ENCODE results near the gene PABPC1L. TPM values are rescaled to one million over a fixed set of nuclear protein-coding genes. Genes with fewer than 3 reads are reported as not detected.

Gene PABPC1L
- total RNA-seq, 1 experiment from 2014 or later, result 127 TPM

- Histone ChIP-seq H4K20me1 (ENCODE audit: insufficient read depth) (peaks cover 37% of the 10 kb centered on the region), H3K9ac (ENCODE audit: low read length) (no peak overlapping the region), H3K79me2 (ENCODE audit: insufficient read depth, low read length) (peaks cover 80% of the 10 kb centered on the region), H3K9me3 (ENCODE audit: control insufficient read depth in 1 of 2, insufficient read depth in 1 of 2, low read depth in 1 of 2, low read length in 2 of 2) (no peaks in the 10 kb centered on the region), H3K9me2 (ENCODE audit: insufficient read depth) (no peaks in the 10 kb centered on the region), H3K27ac (ENCODE audit: low read depth, low read length) (no peak overlapping the region), H3K4me3 (replicated peaks in 1 of 2; ENCODE audit: low read depth in 1 of 2, low read length in 2 of 2) (no peak overlapping the region), H3K4me2 (ENCODE audit: low read length) (peak overlapping the region; percentile 93; the same call in 1 of the 2 replicates), H3K27me3 (ENCODE audit: insufficient read depth, low read length) (no peaks in the 10 kb centered on the region), H3K36me3 (ENCODE audit: control insufficient read depth in 1 of 2, insufficient read depth in 2 of 2, low read length in 2 of 2) (peaks cover 0 to 16% of the 10 kb centered on the region in 2 experiments; a peak in 1 of 4 replicates), H2AFZ (ENCODE audit: low read depth, low read length, poor library complexity, severe bottlenecking) (no peak overlapping the region), H3K4me1 (ENCODE audit: control insufficient read depth in 1 of 2, insufficient read depth in 2 of 2, low read length in 2 of 2) (peaks cover 18 to 32% of the 10 kb centered on the region in 2 experiments; a peak in 3 of 4 replicates)
- RAD21 ChIA-PET (ENCODE audit: low non-redundant PET in 1 of 2, low total read pairs in 2 of 2, uncharacterized antibody in 2 of 2, unreplicated experiment in 2 of 2), result no interaction called here
- ATAC-seq (no peak), DNase-seq (ENCODE audit: low read depth, low spot score) (no peak)
- POLR2A ChIA-PET, result interaction anchor here (1.7 kb wide), 1 partner anchor 21 kb away, joined by 6 read pairs; the partner anchor contains the start of gene PABPC1L
- no TSS peak for BruUV-seq (replicated peaks)
- CTCF ChIA-PET, result interaction anchor here (0.5 to 1.2 kb wide), 3 partner anchors 10 to 140 kb away, joined by 3 to 4 read pairs (median 3); no protein-coding TSS in a partner anchor
- intact Hi-C loops (cut with micrococcal nuclease), result no loop called here
- TF ChIP-seq, protein P1, sequence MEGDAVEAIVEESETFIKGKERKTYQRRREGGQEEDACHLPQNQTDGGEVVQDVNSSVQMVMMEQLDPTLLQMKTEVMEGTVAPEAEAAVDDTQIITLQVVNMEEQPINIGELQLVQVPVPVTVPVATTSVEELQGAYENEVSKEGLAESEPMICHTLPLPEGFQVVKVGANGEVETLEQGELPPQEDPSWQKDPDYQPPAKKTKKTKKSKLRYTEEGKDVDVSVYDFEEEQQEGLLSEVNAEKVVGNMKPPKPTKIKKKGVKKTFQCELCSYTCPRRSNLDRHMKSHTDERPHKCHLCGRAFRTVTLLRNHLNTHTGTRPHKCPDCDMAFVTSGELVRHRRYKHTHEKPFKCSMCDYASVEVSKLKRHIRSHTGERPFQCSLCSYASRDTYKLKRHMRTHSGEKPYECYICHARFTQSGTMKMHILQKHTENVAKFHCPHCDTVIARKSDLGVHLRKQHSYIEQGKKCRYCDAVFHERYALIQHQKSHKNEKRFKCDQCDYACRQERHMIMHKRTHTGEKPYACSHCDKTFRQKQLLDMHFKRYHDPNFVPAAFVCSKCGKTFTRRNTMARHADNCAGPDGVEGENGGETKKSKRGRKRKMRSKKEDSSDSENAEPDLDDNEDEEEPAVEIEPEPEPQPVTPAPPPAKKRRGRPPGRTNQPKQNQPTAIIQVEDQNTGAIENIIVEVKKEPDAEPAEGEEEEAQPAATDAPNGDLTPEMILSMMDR (IDR thresholded peaks at IDR 0.05 in 2 of 3, conservative IDR thresholded peaks at IDR 0.05 in 1 of 3; ENCODE audit: borderline replicate concordance in 1 of 3, insufficient read depth in 1 of 3, low read depth in 2 of 3, low read length in 2 of 3), result peak in 2 of 3 experiments; percentile 21 to 37; a peak in 4 of 6 replicates
- TF ChIP-seq, protein P2, sequence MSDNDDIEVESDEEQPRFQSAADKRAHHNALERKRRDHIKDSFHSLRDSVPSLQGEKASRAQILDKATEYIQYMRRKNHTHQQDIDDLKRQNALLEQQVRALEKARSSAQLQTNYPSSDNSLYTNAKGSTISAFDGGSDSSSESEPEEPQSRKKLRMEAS (IDR thresholded peaks at IDR 0.05), result no peak
Measured at GRCh38 chr20:44888226-44889103, 21.4 kb upstream of the PABPC1L start.

DNA sequence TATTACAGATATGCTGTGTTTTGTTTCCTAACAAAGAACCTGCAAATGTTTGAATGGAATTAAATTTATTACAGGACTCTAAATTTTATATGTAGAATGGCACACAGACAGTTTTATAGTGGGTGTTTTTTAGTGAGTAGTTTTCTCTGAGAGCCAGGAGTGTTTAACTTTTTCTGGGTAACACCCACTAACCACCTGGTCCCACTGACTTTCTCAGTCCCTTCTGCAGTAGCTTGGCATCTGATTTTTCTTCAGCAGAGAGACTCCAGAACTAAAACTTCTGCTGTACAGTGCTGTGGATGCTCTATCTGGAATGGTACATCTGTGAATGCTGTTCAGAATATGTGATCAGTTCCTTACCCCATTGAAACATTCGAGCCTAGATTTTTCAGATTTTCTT lies 18.0 kb upstream of the PABPC1L start:
- Histone ChIP-seq H3K9ac (ENCODE audit: low read length) (no peak overlapping the region), H3K27ac (ENCODE audit: low read depth, low read length) (no peak overlapping the region), H3K9me3 (ENCODE audit: control insufficient read depth in 1 of 2, insufficient read depth in 1 of 2, low read depth in 1 of 2, low read length in 2 of 2) (no peaks in the 10 kb centered on the region), H3K27me3 (ENCODE audit: insufficient read depth, low read length) (no peaks in the 10 kb centered on the region), H4K20me1 (ENCODE audit: insufficient read depth) (peaks cover 51% of the 10 kb centered on the region), H3K4me1 (ENCODE audit: control insufficient read depth in 1 of 2, insufficient read depth in 2 of 2, low read length in 2 of 2) (peaks cover 10 to 21% of the 10 kb centered on the region in 2 experiments; a peak in 3 of 4 replicates), H3K4me2 (ENCODE audit: low read length) (no peak overlapping the region), H3K79me2 (ENCODE audit: insufficient read depth, low read length) (peaks cover 100% of the 10 kb centered on the region), H3K4me3 (replicated peaks in 1 of 2; ENCODE audit: low read depth in 1 of 2, low read length in 2 of 2) (no peak overlapping the region), H3K9me2 (ENCODE audit: insufficient read depth) (no peaks in the 10 kb centered on the region), H2AFZ (ENCODE audit: low read depth, low read length, poor library complexity, severe bottlenecking) (no peak overlapping the region), H3K36me3 (ENCODE audit: control insufficient read depth in 1 of 2, insufficient read depth in 2 of 2, low read length in 2 of 2) (peaks cover 2 to 16% of the 10 kb centered on the region in 2 experiments; a peak in 1 of 4 replicates)
- POLR2A ChIA-PET, result no interaction called here
- intact Hi-C loops (cut with micrococcal nuclease), result no loop called here
- BruUV-seq (replicated peaks), result no TSS peak
- TF ChIP-seq TCF7L2 (IDR thresholded peaks at IDR 0.05; ENCODE audit: borderline replicate concordance, extremely low read depth, insufficient read depth, insufficient read length) (no peak), POLR2AphosphoS5 (IDR thresholded peaks at IDR 0.05; ENCODE audit: low read depth, low read length) (no peak), EZH2phosphoT487 (IDR thresholded peaks at IDR 0.05; ENCODE audit: borderline replicate concordance) (no peak), EZH2 (IDR thresholded peaks at IDR 0.05) (no peak), ZFX (IDR thresholded peaks at IDR 0.05) (no peak), YY1 (IDR thresholded peaks at IDR 0.05; ENCODE audit: extremely low read depth, insufficient replicate concordance, low read depth, low read length) (no peak), CBX3 (IDR thresholded peaks at IDR 0.05; ENCODE audit: low read depth) (no peak), SP1 (IDR thresholded peaks at IDR 0.05; ENCODE audit: low read depth) (no peak), JUND (IDR thresholded peaks at IDR 0.05) (no peak)
- TF ChIP-seq, protein P2 (IDR thresholded peaks at IDR 0.05), result no peak
- RAD21 ChIA-PET (ENCODE audit: low non-redundant PET in 1 of 2, low total read pairs in 2 of 2, uncharacterized antibody in 2 of 2, unreplicated experiment in 2 of 2), result no interaction called here
- ATAC-seq (no peak), DNase-seq (ENCODE audit: low read depth, low spot score) (no peak)
- CTCF ChIA-PET, result no interaction called here

All from HCT116 (cell line).